GM23338 (cell line): ENCODE data around the gene HSPB9. TPM values are rescaled to one million over a fixed set of nuclear protein-coding genes. Genes with fewer than 3 reads are reported as not detected.

Experiments used
- ATAC-seq: fragments of 200-7000 bp; cut with Tn5 transposase; 3 replicates; pipeline ENCODE4 v1.9.1; 2020
- DNase-seq: peaks from one replicate; pipeline ENCODE4 v3.0.0-alpha.2; 2015; ENCODE audit warnings: low spot score
- H2AFZ ChIP-seq: fragments of 200-600 bp; sonication (generic); 2 replicates; pipeline ENCODE4 v1.8.0; 2016; ENCODE audit warnings: antibody characterized with exemption, mild to moderate bottlenecking, moderate library complexity
- H3F3A ChIP-seq: fragments of 200-600 bp; sonication (generic); replicated peaks from 2 replicates; pipeline ENCODE4 v1.8.0; 2017; ENCODE audit warnings: antibody characterized with exemption, mixed run types, low read depth
- H3K27ac ChIP-seq: fragments of 200-600 bp; sonication (generic); 2 replicates; pipeline ENCODE4 v1.6.1; 2016; ENCODE audit warnings: low read depth
- H3K27me3 ChIP-seq: fragments of 200-600 bp; sonication (generic); 2 replicates; pipeline ENCODE4 v1.8.0; 2016; ENCODE audit warnings: mild to moderate bottlenecking, mixed run types, moderate library complexity; ENCODE audit not compliant: insufficient read depth
- H3K36me3 ChIP-seq: fragments of 200-600 bp; sonication (generic); 2 replicates; pipeline ENCODE4 v1.8.0; 2016; ENCODE audit warnings: mild to moderate bottlenecking; ENCODE audit not compliant: insufficient read depth
- H3K4me1 ChIP-seq: fragments of 200-600 bp; sonication (generic); 2 replicates; pipeline ENCODE4 v1.8.0; 2016; ENCODE audit warnings: mild to moderate bottlenecking, moderate library complexity; ENCODE audit not compliant: insufficient read depth
- H3K4me2 ChIP-seq: fragments of 200-600 bp; sonication (generic); 2 replicates; pipeline ENCODE4 v1.7.1; 2017; ENCODE audit warnings: mixed run types
- H3K4me3 ChIP-seq: fragments of 200-600 bp; sonication (generic); 2 replicates; pipeline ENCODE4 v1.6.1; 2016; ENCODE audit warnings: mixed run types
- H3K79me2 ChIP-seq: fragments of 200-600 bp; sonication (generic); replicated peaks from 2 replicates; pipeline ENCODE4 v1.8.0; 2017; ENCODE audit warnings: mild to moderate bottlenecking; ENCODE audit not compliant: insufficient read depth
- H3K9me2 ChIP-seq: fragments of 200-600 bp; sonication (generic); 2 replicates; pipeline ENCODE4 v1.8.0; 2017; ENCODE audit not compliant: insufficient read depth
- H4K20me1 ChIP-seq: fragments of 200-600 bp; sonication (generic); replicated peaks from 2 replicates; pipeline ENCODE4 v1.8.0; 2017; ENCODE audit warnings: mild to moderate bottlenecking; ENCODE audit not compliant: insufficient read depth
- H3K27ac Mint-ChIP-seq: 2 replicates; pipeline ENCODE4 v1.8.0; 2020; ENCODE audit warnings: inconsistent platforms, mild to moderate bottlenecking, moderate library complexity, mixed read lengths
- H3K27me3 Mint-ChIP-seq: 3 replicates; pipeline ENCODE4 v1.8.0; 2022; ENCODE audit warnings: low read depth, mild to moderate bottlenecking, moderate library complexity, mixed read lengths, inconsistent platforms; ENCODE audit not compliant: insufficient read depth, poor library complexity
- H3K36me3 Mint-ChIP-seq: 3 replicates; pipeline ENCODE4 v1.8.0; 2021; ENCODE audit warnings: low read depth, mild to moderate bottlenecking, inconsistent platforms, moderate library complexity, mixed read lengths
- H3K4me1 Mint-ChIP-seq: 3 replicates; pipeline ENCODE4 v1.8.0; 2020; ENCODE audit warnings: mild to moderate bottlenecking, inconsistent platforms, mixed read lengths
- H3K4me3 Mint-ChIP-seq: 3 replicates; pipeline ENCODE4 v1.8.0; 2021; ENCODE audit warnings: moderate library complexity, mild to moderate bottlenecking, inconsistent platforms, mixed read lengths
- H3K9me3 Mint-ChIP-seq: 3 replicates; pipeline ENCODE4 v1.8.0; 2020; ENCODE audit warnings: moderate library complexity, mild to moderate bottlenecking, inconsistent platforms, mixed read lengths
- CREB1 ChIP-seq: fragments of 250-450 bp; sonication (Bioruptor Pico); IDR thresholded peaks from 2 replicates; pipeline ENCODE4 v1.5.0; 2020; ENCODE audit warnings: low read depth, mild to moderate bottlenecking, moderate library complexity
- CTCF ChIP-seq, 2 experiments: fragments of 200-600 bp in 1 of 2; sonication (generic) in 1 of 2; conservative IDR thresholded peaks; 2 replicates each; pipeline versions ENCODE4 v1.5.1 to v1.6.1; 2016 to 2017; ENCODE audit warnings: antibody characterized with exemption in 2 of 2, low read depth in 2 of 2, mild to moderate bottlenecking in 2 of 2, moderate library complexity in 1 of 2
- EZH2 ChIP-seq: fragments of 200-600 bp; sonication (generic); IDR thresholded peaks from one replicate; pipeline ENCODE4 v1.8.0; 2017; ENCODE audit warnings: antibody characterized with exemption, mild to moderate bottlenecking, low read depth; ENCODE audit not compliant: unreplicated experiment
- JUNB ChIP-seq: IDR thresholded peaks from one replicate; pipeline ENCODE4 v1.6.1; 2016; ENCODE audit warnings: antibody characterized with exemption; ENCODE audit not compliant: unreplicated experiment
- NANOG ChIP-seq: IDR thresholded peaks from 2 replicates; pipeline ENCODE4 v1.6.1; 2016; ENCODE audit warnings: antibody characterized with exemption, borderline replicate concordance
- POLR2AphosphoS5 ChIP-seq: IDR thresholded peaks from 2 replicates; pipeline ENCODE4 v1.6.1; 2016; ENCODE audit warnings: antibody characterized with exemption, low read depth
- REST ChIP-seq: IDR thresholded peaks from one replicate; pipeline ENCODE4 v1.6.1; 2018; ENCODE audit warnings: antibody characterized with exemption; ENCODE audit not compliant: unreplicated experiment
- ZNF114 ChIP-seq: fragments of 250-450 bp; sonication (Bioruptor Pico); IDR thresholded peaks from 2 replicates; pipeline ENCODE4 v1.5.0; 2020; ENCODE audit warnings: mild to moderate bottlenecking, moderate library complexity
- ZNF331 ChIP-seq: fragments of 250-450 bp; sonication (Bioruptor Pico); IDR thresholded peaks from 2 replicates; pipeline ENCODE4 v1.5.0; 2020; ENCODE audit warnings: low read depth, mild to moderate bottlenecking, moderate library complexity
- long read RNA-seq: library from polyadenylated mRNA; unstranded; transcript quantifications from one replicate; pipeline ENCODE4 v2.0.0, GENCODE V29; 2020; ENCODE audit not compliant: unreplicated experiment
- polyA plus RNA-seq: library from polyadenylated mRNA; unstranded; fragments of >200 nt; fragmentation: Nextera tagmentation; extraction: Ambion mirVana; gene quantifications from 2 replicates; pipeline ENCODE4 v1.2.1, GENCODE V29; 2016
- total RNA-seq: library from RNA; depleted of rRNA; stranded (reverse); fragments of >200 nt; shearing (Covaris generic); gene quantifications from 2 replicates; pipeline ENCODE4 v1.2.3, GENCODE V29; 2014; rRNA removed

Gene HSPB9
- total RNA-seq = 0.52 TPM in 1 of 2 replicates, not detected in the other
- 0.26 and 0.31 TPM in 2 replicates for polyA plus RNA-seq
- long read RNA-seq = 0 reads

DNA sequence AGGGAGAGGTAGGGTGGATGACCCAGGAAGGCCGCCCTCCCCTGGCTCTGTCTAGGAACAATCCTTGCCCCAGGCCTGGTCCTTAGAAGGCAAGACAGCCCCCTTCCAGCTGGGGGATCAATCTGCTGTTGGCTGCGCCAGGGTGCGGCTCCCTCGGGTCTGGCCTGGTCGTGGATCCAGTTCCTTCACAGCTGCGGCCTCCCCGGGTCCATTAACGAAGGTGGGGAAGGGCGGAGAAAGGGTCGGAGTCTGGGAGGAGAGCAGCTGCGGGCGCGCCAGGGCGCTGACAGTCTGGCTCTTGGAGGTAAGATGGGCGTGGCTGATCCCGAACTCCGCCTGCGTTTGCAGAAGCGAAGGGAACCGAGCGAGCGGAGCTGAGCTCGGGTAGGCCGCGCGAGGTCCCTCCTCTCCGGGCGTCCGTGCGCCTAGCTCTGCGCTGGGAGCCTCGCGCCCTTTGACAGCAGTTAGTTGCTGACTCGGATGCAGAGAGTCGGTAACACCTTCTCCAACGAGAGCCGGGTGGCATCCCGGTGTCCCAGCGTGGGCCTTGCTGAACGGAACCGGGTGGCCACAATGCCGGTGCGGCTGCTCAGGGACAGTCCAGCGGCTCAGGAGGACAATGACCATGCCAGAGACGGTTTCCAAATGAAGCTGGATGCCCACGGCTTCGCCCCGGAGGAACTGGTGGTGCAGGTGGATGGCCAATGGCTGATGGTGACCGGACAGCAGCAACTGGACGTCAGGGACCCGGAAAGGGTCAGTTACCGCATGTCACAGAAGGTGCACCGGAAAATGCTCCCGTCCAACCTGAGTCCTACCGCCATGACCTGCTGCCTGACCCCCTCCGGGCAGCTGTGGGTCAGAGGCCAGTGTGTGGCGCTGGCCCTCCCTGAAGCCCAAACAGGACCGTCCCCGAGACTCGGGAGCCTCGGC lies at the start of gene HSPB9:
Gene HSPB9 (plus strand): TSS at position 434 of the 933 bp plus-strand sequence. CDS start 47 bp downstream, at position 481.
- TF ChIP-seq EZH2 = no peak
- peak in 1 of 2 experiments; percentile 17; a peak in 2 of 4 replicates for TF ChIP-seq CTCF (conservative IDR thresholded peaks at IDR 0.05; ENCODE audit: low read depth in 2 of 2)
- peak; percentile 40; the same call in 1 of the 2 replicates for TF ChIP-seq POLR2AphosphoS5
- no peak for TF ChIP-seq ZNF114 (CRISPR knock-in tag)
- TF ChIP-seq JUNB = no peak
- no peak for TF ChIP-seq REST
- no peak for TF ChIP-seq ZNF331 (CRISPR knock-in tag)
- DNase-seq = peak; percentile 95
- Mint-ChIP-seq H3K36me3 (peaks cover 41% of the 10 kb centered on the region), H3K9me3 (no peaks in the 10 kb centered on the region; the same call in 2 of the 3 replicates), H3K27ac (no peak within 1 kb of the TSS; the same call in 1 of the 2 replicates), H3K4me1 (peaks cover 25% of the 10 kb centered on the region), H3K4me3 (peak within 1 kb of the TSS; percentile 67), H3K27me3 (peaks cover 20% of the 10 kb centered on the region)
- Histone ChIP-seq H3K79me2 (no peaks in the 10 kb centered on the region), H3K27ac (no peak within 1 kb of the TSS), H3K27me3 (no peaks in the 10 kb centered on the region), H3F3A (peaks cover 8% of the 10 kb centered on the region; the same call in 1 of the 2 replicates), H3K9me2 (no peaks in the 10 kb centered on the region), H3K36me3 (0 out of 2 replicates have a peak, but pooled peaks cover 2% of the 10 kb centered on the region), H3K4me1 (peaks cover 19% of the 10 kb centered on the region; the same call in 1 of the 2 replicates), H3K4me2 (peak within 1 kb of the TSS; percentile 86), H4K20me1 (no peaks in the 10 kb centered on the region), H2AFZ (peak within 1 kb of the TSS; percentile 83), H3K4me3 (peak within 1 kb of the TSS; percentile 55)
- peak; percentile 73 for ATAC-seq

DNA sequence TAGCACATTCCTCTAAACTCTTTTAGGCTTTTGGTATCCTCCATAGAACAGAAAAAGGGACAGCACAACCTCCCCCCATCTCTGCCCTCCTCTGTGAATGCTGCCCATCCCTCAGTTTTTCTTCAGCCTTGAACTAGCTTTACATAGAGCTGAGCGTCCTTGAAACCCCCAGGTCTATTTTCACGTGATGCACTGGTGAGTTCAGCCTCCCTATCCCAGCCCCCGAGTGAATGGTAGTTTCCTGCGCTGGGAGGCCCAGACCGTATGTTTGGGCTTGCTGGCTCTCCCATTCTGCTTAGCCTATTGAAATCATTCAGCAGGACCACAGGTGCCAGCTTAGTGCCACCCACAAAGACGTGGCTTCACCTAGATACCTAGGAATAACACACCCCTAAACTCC lies 46.8 kb upstream of the HSPB9 start:
- peaks cover 17% of the 10 kb centered on the region for H3K27me3 Mint-ChIP-seq
- H2AFZ ChIP-seq = no peak overlapping the region
- H3K4me2 ChIP-seq = no peak overlapping the region
- no peak overlapping the region for H3K27ac Mint-ChIP-seq
- DNase-seq = no peak
- no peaks in the 10 kb centered on the region for H4K20me1 ChIP-seq
- H3K4me1 Mint-ChIP-seq = peaks cover 23% of the 10 kb centered on the region; the same call in 2 of the 3 replicates
- H3K36me3 Mint-ChIP-seq = no peaks in the 10 kb centered on the region
- no peak overlapping the region for H3K4me3 ChIP-seq
- 0 out of 2 replicates have a peak, but pooled peaks cover 9% of the 10 kb centered on the region for H3K27me3 ChIP-seq
- no peak for ATAC-seq
- peaks cover 9% of the 10 kb centered on the region; the same call in 1 of the 2 replicates for H3K4me1 ChIP-seq
- no peaks in the 10 kb centered on the region for H3K36me3 ChIP-seq
- H3F3A ChIP-seq = no peaks in the 10 kb centered on the region
- H3K9me2 ChIP-seq = no peaks in the 10 kb centered on the region
- no peak overlapping the region for H3K27ac ChIP-seq
- no peaks in the 10 kb centered on the region for H3K9me3 Mint-ChIP-seq
- H3K79me2 ChIP-seq = no peaks in the 10 kb centered on the region
- no peak overlapping the region for H3K4me3 Mint-ChIP-seq
- TF ChIP-seq REST (no peak), CREB1 (CRISPR knock-in tag) (no peak), NANOG (no peak), EZH2 (no peak)
